SKM-1 (cell line): ENCODE data around the gene P2RX6.

Experiments
- DNase-seq: peaks from one replicate; lab custom pipeline; 2025; ENCODE audit not compliant: unreplicated experiment; lab: John Stamatoyannopoulos, UW

Gene P2RX6

GRCh38 chr22:21010426-21011113, 4.4 kb upstream of the P2RX6 start:
- no peak for DNase-seq

DNA sequence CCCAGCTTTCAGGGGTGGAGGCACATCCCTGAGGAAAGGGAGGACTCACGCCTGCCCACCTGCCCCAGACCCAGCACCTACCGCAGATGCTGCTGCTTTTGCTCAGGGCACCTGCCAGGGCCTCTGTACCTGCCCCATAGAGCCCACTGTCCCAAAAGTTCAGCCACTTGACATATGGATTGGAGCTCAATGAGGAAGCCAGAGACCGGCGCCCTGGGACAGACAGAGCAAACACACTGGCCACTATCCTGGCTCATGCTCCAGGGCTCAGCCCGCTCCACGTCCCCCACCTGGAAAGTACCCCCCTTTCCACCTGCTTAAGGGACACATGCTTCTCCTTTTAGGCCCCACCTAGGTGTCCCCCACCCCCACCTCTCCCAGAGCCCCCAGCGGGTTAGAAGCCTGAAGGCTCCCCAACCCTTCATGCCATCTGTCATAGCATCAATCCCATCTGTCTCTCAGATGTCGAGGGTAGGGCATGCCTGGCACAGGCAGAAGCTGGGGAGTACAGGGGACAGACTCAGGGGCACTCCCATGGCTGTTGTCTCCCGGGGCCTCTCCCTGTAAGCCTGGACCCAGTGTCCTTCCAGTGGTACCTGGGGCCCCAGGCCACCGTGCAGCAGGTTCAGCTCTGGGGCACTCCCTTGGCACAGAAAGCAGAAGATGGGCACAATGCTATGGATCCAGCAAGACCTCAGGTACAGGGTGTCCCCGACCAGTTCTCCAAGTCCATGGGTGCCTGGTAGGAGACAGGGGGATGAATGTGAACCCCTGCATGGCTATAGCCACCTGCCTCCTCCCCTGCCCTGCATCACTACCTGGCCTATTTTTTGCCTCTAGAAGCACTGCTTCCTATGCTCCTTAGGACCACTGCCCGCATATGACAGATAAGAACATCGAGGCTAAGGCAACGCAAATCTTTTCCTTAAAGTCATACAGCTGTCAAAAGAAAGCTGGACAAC, 2.2 kb upstream of the P2RX6 start:
- DNase-seq = no peak

DNA sequence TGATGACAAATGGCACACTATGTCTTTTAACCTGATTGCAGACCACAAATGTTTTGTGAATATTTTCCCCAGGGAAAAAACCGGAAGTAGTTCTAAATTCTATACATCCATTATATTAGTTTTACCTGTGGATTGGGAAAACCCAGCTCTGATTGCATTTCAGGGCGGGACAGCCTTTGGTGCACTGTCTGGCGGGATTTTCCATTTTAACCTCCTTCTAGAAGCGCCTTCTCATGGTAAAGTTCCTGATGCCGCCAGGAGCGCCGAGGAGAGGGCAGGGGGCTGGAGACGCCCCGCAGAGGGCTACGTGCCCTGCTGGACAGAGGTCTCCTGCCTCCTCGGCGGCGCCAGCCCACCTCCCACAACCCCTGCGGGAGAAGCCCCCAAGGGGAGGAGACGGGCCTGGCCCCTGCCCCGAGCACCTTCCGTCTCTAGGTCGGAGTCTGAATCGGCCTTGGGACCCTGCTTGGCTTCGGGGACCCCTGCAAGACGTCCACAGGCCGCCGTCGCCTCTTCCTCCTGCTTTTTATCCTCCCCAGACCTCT, 1.2 kb upstream of the P2RX6 start:
- DNase-seq = no peak

- DNase-seq = no peak
Observed at GRCh38 chr22:21014202-21014725, 701 bp upstream of the P2RX6 start.

DNA sequence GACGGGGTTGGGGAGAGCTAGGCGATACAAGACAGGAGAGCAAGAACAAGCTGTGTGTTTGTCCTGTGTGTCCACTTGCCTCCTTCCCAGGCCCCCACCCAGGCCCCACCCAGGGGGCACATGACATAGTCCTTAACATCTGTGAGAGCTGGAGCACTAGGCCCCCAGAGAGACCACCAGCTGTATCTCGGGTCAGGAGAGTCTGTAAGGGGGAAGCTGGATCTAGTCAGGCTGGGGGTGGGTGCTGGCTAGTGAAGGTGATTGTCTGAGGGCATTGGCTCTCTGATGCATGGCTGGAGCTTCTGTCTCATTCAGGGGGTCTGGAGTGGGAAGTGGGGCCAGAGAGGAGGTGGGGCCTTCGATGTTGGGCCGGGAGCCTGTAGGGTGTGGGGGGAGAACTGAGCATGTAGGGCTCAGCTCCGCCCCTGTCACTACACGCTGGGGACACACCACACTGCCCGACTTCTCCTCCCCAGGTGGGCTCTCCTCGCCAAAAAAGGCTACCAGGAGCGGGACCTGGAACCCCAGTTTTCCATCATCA, 571 bp downstream of the P2RX6 start:
- DNase-seq = no peak

GRCh38 chr22:21016644-21017420, 1.9 kb downstream of the P2RX6 start:
- DNase-seq = no peak

GRCh38 chr22:21018314-21018713, 3.3 kb downstream of the P2RX6 start:
- DNase-seq = no peak

GRCh38 chr22:21020802-21021429, 6.0 kb downstream of the P2RX6 start:
- no peak for DNase-seq

DNA sequence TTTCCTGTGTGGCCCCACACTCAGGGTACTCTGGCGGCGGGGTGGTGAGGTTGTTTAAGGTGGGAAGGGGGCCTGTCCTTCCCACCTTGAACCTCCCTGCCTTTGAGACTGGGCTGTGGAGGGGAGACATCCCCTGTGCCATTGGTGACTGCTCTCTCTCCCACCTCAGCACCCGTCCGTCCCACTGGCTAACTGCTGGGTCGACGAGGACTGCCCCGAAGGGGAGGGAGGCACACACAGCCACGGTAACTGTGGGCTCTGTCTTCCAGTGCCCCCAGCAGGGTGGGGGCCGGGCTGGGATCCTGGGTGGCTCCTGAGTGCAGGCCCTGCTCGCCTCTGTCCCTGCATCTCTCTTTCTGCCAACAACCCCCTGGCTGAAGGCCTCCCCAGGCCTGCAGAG, 7.5 kb downstream of the P2RX6 start:
- DNase-seq = no peak

DNA sequence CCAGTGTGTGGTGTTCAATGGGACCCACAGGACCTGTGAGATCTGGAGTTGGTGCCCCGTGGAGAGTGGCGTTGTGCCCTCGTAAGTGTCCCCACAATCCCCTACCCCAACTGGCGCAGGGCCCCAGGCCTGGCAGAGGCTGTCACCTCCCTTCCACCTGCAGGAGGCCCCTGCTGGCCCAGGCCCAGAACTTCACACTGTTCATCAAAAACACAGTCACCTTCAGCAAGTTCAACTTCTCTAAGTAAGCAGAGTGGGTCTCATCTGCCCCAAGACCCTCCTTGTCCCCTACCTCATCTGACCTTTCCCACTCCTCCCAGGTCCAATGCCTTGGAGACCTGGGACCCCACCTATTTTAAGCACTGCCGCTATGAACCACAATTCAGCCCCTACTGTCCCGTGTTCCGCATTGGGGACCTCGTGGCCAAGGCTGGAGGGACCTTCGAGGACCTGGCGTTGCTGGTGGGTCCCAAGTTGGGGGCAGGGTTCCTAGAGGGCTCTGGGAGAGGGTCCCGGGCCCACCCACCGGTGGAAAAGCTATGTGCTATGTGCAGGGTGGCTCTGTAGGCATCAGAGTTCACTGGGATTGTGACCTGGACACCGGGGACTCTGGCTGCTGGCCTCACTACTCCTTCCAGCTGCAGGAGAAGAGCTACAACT, 8.1 kb downstream of the P2RX6 start:
- no peak for DNase-seq

DNA sequence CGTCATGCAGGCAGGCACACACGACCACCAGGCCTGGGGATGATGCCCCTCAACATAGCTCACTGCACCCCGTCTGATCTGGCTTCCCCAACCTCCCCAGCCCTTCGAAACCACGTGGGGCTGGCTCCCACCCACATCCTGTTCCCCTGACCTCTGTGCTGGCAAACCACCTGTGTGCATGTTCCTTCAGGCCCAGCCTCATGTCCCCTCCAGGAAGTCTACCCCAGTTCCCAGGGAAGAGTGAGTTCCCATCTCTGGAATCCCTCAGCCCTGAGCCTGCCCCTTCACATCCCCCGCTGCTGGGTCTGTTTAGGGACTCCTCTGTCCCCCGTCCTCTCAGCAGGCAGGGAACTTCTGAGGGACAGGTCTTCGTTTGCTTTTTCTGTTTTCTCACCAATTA, 10.3 kb downstream of the P2RX6 start:
- DNase-seq = no peak

DNA sequence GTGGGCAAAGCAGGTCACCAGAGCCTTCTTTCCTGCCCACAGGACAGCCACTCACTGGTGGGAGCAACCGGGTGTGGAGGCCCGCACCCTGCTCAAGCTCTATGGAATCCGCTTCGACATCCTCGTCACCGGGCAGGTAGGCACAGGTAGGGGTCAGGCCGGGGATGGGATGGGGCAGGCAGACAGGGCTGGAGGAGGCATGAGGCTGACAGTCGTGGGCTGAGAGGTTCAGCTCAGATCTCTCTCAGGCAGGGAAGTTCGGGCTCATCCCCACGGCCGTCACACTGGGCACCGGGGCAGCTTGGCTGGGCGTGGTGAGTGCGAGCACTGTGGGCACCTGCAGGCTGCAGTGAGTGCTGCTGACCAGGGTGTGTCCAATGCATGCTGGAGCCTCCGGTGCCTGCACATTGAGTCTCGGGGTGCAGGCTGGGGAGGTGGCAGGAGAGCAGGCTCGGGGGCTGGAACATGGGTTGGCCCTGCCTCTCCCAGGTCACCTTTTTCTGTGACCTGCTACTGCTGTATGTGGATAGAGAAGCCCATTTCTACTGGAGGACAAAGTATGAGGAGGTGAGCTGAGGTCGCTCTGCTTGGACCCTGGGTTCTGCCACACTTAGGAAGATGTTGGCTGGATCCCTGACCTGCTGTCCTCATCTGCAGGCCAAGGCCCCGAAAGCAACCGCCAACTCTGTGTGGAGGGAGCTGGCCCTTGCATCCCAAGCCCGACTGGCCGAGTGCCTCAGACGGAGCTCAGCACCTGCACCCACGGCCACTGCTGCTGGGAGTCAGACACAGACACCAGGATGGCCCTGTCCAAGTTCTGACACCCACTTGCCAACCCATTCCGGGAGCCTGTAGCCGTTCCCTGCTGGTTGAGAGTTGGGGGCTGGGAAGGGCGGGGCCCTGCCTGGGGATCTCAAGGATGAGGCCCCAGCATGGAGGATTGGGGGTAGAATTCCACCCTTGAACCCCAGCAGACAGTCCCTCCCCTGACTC, 11.1 kb downstream of the P2RX6 start:
- no peak for DNase-seq

- DNase-seq = no peak
Observed at GRCh38 chr22:21026783-21027692, 12.1 kb downstream of the P2RX6 start.

DNA sequence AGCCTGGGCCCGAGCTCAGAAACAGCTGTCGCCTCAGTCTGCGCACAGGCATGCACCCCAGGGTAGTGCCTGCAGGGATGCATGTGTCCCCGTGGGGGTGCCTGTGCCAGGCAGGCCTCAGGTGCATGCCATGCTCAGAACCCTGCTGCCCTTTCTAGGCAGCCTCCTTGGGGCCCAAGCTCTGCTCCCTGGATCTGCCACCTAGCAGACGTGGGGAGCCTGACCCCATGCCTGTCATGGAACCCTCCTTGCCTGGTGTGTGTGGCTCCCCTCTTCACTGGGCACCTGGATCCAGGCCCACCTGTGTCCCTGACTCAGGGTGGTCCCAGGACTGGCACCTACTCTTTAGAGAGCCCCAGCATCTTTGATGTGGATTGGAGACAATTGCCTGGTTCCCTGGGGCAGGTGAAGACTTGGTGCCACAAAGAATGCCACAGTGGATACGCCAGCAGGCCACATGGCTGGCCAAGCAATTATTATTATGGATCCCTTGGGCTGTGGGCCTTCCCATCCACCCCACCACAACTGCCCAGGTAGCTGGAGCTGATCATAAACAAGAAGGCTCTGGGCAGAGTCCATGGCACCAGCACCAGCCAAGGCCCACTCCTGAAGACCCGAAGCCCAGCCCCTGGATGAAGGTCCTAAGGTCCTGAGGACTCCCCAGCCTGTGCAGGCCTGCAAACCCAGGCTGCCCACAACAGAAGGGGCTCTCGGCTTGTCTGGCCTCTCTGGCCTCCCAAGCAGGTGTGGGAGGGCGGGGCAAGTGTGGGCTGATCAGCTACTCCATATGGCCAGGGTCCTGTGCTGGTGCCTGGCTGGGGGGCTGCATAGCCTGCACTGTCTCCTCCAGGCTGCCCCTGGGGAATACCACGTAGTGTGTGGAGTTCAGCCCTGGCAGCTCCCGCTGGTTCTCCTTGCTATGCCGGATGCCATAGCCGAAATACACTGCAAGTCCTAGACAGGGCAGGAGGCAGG, 13.6 kb downstream of the P2RX6 start:
- no peak for DNase-seq

DNA sequence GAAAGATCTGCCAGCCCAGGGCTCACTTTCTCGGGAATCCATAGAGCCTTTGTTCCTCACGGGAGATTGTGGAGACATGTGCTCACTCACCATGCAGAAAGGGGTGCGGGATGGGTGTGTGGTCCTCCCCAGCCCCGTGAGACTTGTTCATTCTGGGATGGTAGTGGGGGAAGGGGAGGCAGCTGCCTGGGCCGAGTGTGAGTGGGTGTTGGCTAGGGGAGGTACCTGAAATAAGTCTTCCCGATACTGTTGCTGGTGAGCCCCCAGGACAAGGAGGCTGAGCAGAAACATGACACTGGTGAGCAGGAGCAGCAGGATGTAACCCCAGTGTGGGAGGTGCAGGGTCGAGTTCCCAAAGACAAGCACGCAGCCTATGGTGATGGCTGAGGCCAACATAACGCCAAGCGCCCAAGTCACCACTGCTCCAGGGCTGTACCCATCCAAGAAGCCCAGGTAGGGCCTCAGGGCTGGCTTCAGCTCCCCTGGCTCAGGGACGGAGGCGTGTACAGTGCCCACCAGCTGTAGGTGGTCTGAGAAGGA, 14.6 kb downstream of the P2RX6 start:
- no peak for DNase-seq

DNA sequence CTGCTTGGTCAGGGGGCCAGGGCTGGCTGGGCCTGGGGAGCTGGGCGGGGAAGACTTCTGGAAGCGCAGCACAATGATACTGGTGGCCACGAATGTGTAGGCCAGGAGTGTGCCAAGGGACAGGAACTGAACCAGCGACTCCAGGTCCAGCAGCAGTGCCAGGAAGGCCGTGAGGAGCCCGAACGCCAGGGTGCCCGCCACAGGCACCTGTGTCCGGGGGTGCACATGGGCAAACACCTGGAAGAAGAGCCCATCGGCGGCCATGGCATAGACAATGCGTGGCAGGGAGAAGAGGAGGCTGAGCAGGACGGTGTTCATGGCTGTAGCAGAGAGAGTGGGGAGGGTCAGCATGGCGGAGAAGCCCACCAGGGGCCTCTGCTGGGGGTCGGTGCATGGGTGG, 15.1 kb downstream of the P2RX6 start:
- no peak for DNase-seq
